Inflammatory macrophage (primary cell): ENCODE data around the gene ADAMTS9.

Experiments
- DNase-seq, 2 donors: peaks; one replicate each; pipeline ENCODE4 v3.0.0-alpha.2; 2020 to 2022
- total RNA-seq, 18 experiments: gene quantifications; one replicate each; lab custom pipeline; 2026; ENCODE audit warnings: mixed read lengths in 6 of 18, inconsistent platforms in 2 of 18; lab: John Stamatoyannopoulos, UW

Gene ADAMTS9, protein sequence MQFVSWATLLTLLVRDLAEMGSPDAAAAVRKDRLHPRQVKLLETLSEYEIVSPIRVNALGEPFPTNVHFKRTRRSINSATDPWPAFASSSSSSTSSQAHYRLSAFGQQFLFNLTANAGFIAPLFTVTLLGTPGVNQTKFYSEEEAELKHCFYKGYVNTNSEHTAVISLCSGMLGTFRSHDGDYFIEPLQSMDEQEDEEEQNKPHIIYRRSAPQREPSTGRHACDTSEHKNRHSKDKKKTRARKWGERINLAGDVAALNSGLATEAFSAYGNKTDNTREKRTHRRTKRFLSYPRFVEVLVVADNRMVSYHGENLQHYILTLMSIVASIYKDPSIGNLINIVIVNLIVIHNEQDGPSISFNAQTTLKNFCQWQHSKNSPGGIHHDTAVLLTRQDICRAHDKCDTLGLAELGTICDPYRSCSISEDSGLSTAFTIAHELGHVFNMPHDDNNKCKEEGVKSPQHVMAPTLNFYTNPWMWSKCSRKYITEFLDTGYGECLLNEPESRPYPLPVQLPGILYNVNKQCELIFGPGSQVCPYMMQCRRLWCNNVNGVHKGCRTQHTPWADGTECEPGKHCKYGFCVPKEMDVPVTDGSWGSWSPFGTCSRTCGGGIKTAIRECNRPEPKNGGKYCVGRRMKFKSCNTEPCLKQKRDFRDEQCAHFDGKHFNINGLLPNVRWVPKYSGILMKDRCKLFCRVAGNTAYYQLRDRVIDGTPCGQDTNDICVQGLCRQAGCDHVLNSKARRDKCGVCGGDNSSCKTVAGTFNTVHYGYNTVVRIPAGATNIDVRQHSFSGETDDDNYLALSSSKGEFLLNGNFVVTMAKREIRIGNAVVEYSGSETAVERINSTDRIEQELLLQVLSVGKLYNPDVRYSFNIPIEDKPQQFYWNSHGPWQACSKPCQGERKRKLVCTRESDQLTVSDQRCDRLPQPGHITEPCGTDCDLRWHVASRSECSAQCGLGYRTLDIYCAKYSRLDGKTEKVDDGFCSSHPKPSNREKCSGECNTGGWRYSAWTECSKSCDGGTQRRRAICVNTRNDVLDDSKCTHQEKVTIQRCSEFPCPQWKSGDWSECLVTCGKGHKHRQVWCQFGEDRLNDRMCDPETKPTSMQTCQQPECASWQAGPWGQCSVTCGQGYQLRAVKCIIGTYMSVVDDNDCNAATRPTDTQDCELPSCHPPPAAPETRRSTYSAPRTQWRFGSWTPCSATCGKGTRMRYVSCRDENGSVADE (N-terminal part only)
- total RNA-seq = 0 to 0.20 (median 0.05) reads per million in 18 experiments

GRCh38 chr3:64687781-64688604 is at the start of gene ADAMTS9:
Gene ADAMTS9 (minus strand): TSS chr3:64688000. CDS start chr3:64687657, 343 bp downstream.
- DNase-seq = no peak

DNA sequence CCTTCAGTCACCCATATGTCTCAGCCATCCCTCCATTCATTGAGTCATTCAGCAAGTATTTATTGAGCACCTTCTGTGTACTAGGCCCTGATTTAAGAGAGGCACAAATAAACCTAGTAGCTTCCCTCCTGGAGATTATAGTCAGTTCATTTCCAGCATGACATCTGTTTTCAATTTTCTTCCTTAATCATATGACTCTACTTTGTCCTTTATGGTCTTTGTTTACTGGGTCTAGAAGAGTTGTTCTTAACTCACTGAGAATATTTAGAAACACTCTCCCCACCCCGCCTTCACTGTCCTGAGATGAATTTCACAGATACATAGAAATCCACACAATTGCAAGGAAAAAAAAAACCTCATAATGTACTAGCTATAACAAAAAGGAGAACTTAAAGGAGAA is 44.8 kb upstream of the ADAMTS9 start:
- no peak for DNase-seq

GRCh38 chr3:64730681-64731080 is 42.9 kb upstream of the ADAMTS9 start:
- no peak for DNase-seq

GRCh38 chr3:64728994-64729393 is 41.2 kb upstream of the ADAMTS9 start:
- no peak for DNase-seq

- no peak for DNase-seq
These were observed 40.6 kb upstream of the ADAMTS9 start for GRCh38 chr3:64728428-64728827.

DNA sequence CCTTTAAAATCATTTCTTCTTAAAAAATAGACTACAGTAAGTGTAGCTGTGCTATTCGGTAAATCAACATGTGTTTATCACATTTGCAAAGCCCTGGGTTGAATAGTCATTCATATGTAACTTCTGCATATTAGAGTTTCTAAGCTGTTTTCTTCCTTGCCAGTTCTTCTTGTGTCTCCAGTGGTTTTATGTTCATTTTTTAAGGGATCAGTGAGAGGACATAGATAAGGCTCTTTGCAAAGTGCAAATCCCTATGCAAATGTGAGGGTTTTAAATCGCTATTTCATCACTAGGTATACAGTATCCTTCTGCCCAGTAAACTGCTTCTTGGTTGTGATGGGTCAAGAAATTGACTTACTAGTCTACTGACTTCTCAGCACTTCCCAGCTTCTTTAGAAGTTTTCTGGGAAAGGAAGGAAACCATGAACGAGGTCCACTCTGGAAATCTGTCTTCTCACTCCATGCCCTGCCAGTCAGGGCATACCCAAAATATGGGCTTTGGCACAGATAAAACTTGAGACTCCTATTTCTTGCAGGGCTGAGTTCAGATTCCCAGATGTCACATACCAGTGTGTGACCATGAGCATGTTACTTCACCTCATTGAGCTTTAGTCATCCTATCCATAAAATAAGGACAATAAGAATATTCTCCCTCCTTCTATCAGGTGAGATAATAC is 38.8 kb upstream of the ADAMTS9 start:
- no peak for DNase-seq

- DNase-seq = no peak
These were observed 31.2 kb upstream of the ADAMTS9 start for GRCh38 chr3:64718976-64719375.

GRCh38 chr3:64717872-64718613 is 30.2 kb upstream of the ADAMTS9 start:
- DNase-seq = no peak

DNA sequence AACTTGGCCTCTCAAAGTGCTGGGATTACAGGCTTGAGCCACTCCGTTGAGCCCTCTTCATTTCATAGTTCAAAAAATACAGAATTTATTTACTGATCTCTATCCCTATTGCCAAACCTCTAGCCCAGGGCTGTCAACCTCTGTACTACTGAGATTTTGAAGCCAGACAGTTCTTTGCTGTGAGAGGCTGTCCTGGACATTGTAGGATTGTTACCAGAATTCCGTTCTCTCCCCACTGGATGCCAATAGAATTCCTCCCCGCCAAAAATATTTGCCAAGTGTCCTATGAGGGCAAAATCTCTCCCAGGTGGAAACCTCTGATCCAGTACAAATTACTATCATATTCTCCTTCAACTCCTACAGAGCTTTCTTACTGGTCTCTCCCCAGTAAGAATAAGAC is 29.6 kb upstream of the ADAMTS9 start:
- DNase-seq = no peak

- DNase-seq = no peak
These were observed 28.4 kb upstream of the ADAMTS9 start for GRCh38 chr3:64716110-64716710.

GRCh38 chr3:64715211-64715982 is 27.6 kb upstream of the ADAMTS9 start:
- no peak for DNase-seq

GRCh38 chr3:64708456-64708855 is 20.7 kb upstream of the ADAMTS9 start:
- DNase-seq = no peak

GRCh38 chr3:64705946-64706345 is 18.1 kb upstream of the ADAMTS9 start:
- DNase-seq = no peak

DNA sequence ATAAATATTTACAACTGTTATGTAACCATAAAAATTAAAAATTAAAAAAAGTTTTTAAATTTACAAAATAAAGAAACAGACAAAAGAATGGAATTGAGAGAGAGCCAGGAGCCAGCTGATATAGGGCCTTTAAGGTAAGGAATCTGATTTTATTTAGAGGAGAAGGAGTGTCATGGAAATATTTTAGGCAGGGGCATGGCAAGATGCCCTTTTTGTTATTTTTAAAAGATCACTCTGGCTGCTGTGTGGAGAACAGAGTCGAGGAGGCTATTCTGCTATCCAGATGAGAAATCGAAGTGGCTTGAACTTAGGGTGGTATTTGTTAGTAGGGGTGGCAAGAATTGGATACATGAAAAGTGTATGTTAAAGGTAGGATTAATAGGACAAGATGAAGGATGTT is 9.1 kb upstream of the ADAMTS9 start:
- DNase-seq = no peak

DNA sequence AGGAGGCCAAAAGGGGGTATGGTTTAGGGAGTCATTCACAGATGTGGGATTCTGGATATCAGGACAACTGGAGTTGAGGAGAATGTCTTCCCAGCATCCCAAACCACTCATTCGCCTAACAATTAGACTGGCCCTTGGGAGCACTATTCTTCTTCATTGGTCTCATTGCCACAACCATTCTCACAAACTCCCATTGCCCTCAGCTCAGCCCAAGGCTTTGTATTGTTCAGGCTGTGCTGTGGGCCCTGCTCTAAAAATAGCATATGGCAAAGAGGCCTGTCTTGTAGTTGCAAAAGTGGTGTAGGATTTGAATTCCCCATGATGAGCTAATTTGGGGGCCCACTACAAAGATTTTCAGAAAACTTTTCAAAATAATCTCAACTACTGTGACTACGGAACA is 6.3 kb upstream of the ADAMTS9 start:
- no peak for DNase-seq

DNA sequence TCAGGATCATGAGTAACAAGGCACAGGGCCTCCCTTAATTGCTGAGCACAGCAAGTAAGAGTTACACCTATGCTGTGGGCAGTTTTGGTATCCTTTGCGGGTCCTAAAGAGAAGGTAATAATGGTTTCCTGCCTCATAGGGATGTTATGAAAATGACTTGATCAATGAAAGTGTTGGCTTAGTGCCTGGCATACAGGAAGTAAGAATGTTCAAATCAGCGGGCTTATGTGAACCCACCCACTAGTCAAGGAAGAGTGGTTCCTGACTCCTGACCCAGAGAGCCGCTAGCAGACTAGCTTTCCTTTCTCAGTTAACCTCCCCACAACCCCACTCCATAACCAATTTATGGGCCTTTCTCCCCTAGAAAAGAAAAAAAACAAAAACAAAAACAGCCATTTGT is 5.2 kb upstream of the ADAMTS9 start:
- DNase-seq = no peak

GRCh38 chr3:64691051-64691450 is 3.3 kb upstream of the ADAMTS9 start:
- DNase-seq = no peak

- no peak for DNase-seq
These were observed 567 bp downstream of the ADAMTS9 start for GRCh38 chr3:64687086-64687780.

- DNase-seq = no peak
These were observed 1.3 kb downstream of the ADAMTS9 start for GRCh38 chr3:64686446-64686908.
